Fibroblast of peridontal ligament (primary cell): ENCODE results near the gene GCGR.

ENCODE experiments used
- DNase-seq: peaks from one replicate; pipeline ENCODE4 v3.0.0-alpha.2; 2010; ENCODE audit errors: extremely low read depth

The GCGR gene

GRCh38 chr17:81811705-81812570 lies 8.0 kb downstream of the GCGR start:
- no peak for DNase-seq

DNA sequence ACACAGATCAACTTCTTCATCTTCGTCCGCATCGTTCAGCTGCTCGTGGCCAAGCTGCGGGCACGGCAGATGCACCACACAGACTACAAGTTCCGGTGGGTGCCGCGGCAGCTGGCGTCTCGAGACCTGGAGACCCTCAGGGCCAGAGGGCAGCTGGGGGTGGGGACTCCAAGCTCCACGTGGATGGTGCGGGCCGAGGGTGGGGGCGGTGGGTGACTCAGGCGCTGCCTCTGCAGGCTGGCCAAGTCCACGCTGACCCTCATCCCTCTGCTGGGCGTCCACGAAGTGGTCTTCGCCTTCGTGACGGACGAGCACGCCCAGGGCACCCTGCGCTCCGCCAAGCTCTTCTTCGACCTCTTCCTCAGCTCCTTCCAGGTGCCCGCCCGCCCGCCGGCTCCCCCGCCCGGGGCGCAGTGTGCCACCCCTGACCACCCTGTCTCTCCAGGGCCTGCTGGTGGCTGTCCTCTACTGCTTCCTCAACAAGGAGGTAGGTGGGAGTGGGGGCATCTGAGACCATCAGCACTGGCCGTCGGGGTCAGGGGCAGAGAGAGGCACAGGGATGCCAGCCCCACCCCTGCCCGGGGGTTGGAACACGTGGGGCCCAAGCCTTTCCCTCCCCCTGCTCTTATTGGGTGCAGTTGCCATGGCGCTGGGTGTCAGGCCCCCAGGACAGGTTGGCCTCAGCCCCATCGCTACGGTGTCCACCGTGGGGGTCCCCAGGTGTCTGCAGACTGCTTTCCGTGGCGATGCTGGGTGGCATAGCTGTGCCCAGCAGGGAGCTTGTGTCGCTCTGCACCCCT lies 8.8 kb downstream of the GCGR start:
- DNase-seq, result no peak

- no peak for DNase-seq
Measured at GRCh38 chr17:81813371-81813684, 9.4 kb downstream of the GCGR start.

DNA sequence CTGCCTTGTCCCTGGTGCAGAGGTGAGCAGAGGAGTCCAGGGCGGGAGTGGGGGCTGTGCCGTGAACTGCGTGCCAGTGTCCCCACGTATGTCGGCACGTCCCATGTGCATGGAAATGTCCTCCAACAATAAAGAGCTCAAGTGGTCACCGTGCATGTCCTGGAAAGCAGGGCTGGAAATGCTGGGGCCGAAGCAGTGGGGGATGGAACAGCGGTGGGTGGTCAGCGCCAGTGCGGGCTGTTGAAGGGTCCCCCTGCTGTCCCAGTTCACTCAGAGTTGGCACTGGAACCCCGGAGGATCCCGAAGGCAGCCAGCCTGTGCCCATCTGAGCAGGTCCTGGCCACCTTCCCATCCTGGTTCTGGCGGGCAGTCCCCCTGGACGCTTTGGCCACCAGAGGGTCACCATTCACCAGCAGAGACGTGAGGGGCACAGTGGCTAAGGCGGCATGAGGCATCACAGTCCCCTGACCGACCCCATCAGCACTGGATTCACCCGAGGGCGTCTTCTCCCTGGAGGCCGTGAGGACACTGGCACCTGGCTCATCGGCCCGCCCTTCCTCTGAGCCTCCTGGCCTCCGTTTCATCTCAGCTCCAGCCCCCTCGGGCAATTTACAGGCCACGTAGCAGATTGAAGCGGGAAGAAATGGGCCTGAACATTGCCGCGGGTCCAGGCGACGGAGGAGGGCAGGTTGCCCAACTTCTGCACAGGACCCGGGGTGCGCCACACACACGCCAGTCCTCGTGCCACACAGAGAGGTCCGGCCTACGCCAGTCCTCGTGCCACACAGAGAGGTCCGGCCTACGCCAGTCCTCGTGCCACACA lies 10.1 kb downstream of the GCGR start:
- DNase-seq, result no peak

GRCh38 chr17:81814748-81815645 lies 11.0 kb downstream of the GCGR start:
- no peak for DNase-seq

GRCh38 chr17:81815646-81815986 lies 11.7 kb downstream of the GCGR start:
- DNase-seq, result no peak

DNA sequence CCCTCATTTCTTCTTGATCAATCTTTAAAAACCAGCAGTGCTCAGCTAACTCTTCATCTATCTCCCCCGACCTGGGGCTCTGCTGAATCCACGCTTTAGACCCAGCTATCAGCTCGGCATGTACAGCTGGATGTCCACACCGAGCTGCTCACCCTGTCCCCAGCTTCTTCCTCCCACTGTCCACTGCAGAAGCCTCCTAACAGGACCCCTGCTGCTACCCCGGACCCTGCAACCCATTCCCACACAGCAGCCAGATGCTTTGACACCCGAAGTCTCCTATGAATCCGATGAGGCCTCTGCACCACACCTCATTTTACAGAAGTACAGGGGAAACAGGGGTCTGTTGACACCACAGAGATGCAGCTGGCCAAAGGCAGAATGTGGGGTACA lies 13.8 kb downstream of the GCGR start:
- no peak for DNase-seq

- no peak for DNase-seq
Measured at GRCh38 chr17:81819708-81820107, 15.8 kb downstream of the GCGR start.

GRCh38 chr17:81821147-81821546 lies 17.2 kb downstream of the GCGR start:
- no peak for DNase-seq

GRCh38 chr17:81821603-81822311 lies 17.8 kb downstream of the GCGR start:
- DNase-seq, result peak; percentile 18

GRCh38 chr17:81822312-81822637 lies 18.3 kb downstream of the GCGR start:
- DNase-seq, result no peak

GRCh38 chr17:81822996-81823819 lies 19.3 kb downstream of the GCGR start:
- DNase-seq, result no peak

GRCh38 chr17:81823820-81824550 lies 20.0 kb downstream of the GCGR start:
- no peak for DNase-seq

- DNase-seq, result no peak
Measured at GRCh38 chr17:81824595-81824994, 20.6 kb downstream of the GCGR start.

- no peak for DNase-seq
Measured at GRCh38 chr17:81825841-81826466, 22.0 kb downstream of the GCGR start.

DNA sequence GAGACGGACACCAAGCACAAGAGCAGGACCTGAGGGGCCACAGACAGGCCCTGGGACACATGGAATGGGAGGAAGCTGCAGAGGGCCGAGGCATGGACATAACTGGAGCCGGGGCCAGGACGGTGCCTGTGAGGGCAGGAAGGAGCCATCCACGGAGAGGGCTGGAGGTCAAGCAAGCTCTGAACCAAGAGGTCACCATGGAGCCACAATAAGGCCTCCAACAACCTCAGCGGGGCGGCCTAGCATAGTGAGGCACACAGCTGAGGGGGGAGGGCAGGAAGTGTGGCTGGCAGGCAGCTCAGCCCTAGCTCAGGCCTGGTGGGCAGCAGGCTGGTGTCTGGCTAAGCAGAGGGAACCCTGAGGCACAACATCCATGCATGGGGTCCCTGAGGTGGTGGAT lies 24.7 kb downstream of the GCGR start:
- DNase-seq, result no peak

GRCh38 chr17:81829858-81830257 lies 25.9 kb downstream of the GCGR start:
- no peak for DNase-seq

GRCh38 chr17:81831563-81831956 lies 27.6 kb downstream of the GCGR start:
- DNase-seq, result no peak
